Activated CD4-positive, alpha-beta T cell treated with anti-CD3 and anti-CD28 coated beads, Interleukin-2, amount 10 ng/mL, durations not matched to agents 7 days and 5 days (primary cell): ENCODE results near the gene SCAMP2. TPM values are rescaled to one million over a fixed set of nuclear protein-coding genes. Genes with fewer than 3 reads are reported as not detected.
"Not testable (repeated sequence)": the region's sequence is repeated elsewhere in the genome, so short reads cannot be mapped to it uniquely, and the experiment has no call there.

Experiments
- CTCF ChIA-PET: fragments of 350-600 bp; sonication (Branson Sonifier 250); formaldehyde crosslinking; loops from one replicate; lab custom pipeline; 2021; ENCODE audit warnings: antibody characterized with exemption; lab: Charles Lee
- POLR2A ChIA-PET: fragments of 350-600 bp; sonication (Branson Sonifier 250); formaldehyde crosslinking; loops from one replicate; lab custom pipeline; 2021; ENCODE audit warnings: antibody characterized with exemption; lab: Charles Lee
- DNase-seq: peaks from one replicate; pipeline ENCODE4 v3.0.0-alpha.2; 2020
- H3K27ac Mint-ChIP-seq: one replicate; pipeline ENCODE4 v1.8.0; 2021; ENCODE audit warnings: mild to moderate bottlenecking, moderate library complexity, mixed read lengths
- H3K27me3 Mint-ChIP-seq: one replicate; pipeline ENCODE4 v1.8.0; 2021; ENCODE audit warnings: mixed read lengths
- H3K36me3 Mint-ChIP-seq: one replicate; pipeline ENCODE4 v1.8.0; 2021; ENCODE audit warnings: low read depth, mixed read lengths
- H3K4me1 Mint-ChIP-seq: one replicate; pipeline ENCODE4 v1.8.0; 2021; ENCODE audit warnings: mixed read lengths
- H3K4me3 Mint-ChIP-seq: one replicate; pipeline ENCODE4 v1.8.0; 2021; ENCODE audit warnings: mild to moderate bottlenecking, moderate library complexity, mixed read lengths
- H3K9me3 Mint-ChIP-seq: one replicate; pipeline ENCODE4 v1.8.0; 2021; ENCODE audit warnings: mixed read lengths
- total RNA-seq, 2 experiments: library from RNA; stranded (reverse); gene quantifications; one replicate each; pipeline ENCODE4 v1.2.3, GENCODE V29; 2021

Gene SCAMP2
- total RNA-seq, 2 experiments from 2014 or later: 126 to 128 TPM

DNA sequence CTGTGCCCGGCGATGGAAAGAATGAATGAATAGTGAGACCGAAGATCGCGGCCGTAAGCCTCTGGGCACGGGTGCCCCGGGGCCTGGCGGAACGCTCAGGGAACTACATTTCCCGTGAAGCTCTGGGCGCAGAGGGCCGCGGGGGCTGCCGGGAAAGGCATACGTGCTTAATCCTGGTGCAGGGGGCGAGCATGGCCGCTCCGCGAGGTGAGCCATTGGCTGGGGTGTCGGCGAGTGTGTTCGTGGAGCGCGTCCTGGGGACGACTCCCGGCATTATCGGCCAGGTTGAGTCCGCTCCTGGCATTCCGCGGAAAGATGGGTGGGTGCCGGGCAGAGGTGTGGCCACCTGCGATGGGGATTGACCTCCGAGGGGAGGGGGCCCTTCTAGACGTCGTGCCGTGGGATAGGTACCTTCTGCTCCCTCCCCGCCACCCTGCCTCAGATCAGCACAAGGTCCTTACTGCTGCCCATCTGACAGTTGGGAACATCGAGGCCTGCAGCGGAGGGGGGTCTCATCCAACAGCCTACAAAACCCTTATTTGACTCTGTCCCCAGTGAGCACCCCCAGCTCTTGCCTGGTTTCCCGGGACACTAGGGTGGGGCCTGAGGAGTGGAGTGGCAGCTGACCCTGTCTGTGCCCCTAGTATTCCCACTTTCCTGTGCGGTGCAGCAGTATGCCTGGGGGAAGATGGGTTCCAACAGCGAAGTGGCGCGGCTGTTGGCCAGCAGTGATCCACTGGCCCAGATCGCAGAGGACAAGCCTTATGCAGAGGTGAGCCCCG is 16.9 kb upstream of the SCAMP2 start, which contains the start of gene MPI:
TSS of gene MPI (plus strand) at position 160 of the 782 bp plus-strand sequence. CDS start at position 192, 32 bp downstream.
- H3K9me3 Mint-ChIP-seq: no peaks in the 10 kb centered on the region
- peak; percentile 89 for DNase-seq
- no peaks in the 10 kb centered on the region for H3K27me3 Mint-ChIP-seq
- peaks cover 53% of the 10 kb centered on the region for H3K4me1 Mint-ChIP-seq
- peaks cover 37% of the 10 kb centered on the region for H3K36me3 Mint-ChIP-seq
- CTCF ChIA-PET: interaction anchor here (0.9 to 2.8 kb wide), 9 partner anchors 12 to 119 kb away, joined by 3 to 17 read pairs (median 4); no protein-coding TSS in a partner anchor
- POLR2A ChIA-PET: no interaction called here
- peak within 1 kb of the TSS; percentile 88 for H3K27ac Mint-ChIP-seq
- H3K4me3 Mint-ChIP-seq: peak within 1 kb of the TSS; percentile 92

GRCh38 chr15:74889390-74889882 is 16.3 kb upstream of the SCAMP2 start:
- peaks cover 3% of the 10 kb centered on the region for H3K27me3 Mint-ChIP-seq
- peak; percentile 29 for DNase-seq
- peaks cover 57% of the 10 kb centered on the region for H3K4me1 Mint-ChIP-seq
- H3K36me3 Mint-ChIP-seq: peaks cover 37% of the 10 kb centered on the region
- CTCF ChIA-PET: interaction anchor here (0.9 to 2.8 kb wide), 9 partner anchors 12 to 118 kb away, joined by 3 to 17 read pairs (median 4); no protein-coding TSS in a partner anchor
- peak overlapping the region; percentile 88 for H3K27ac Mint-ChIP-seq
- POLR2A ChIA-PET: no interaction called here
- no peaks in the 10 kb centered on the region for H3K9me3 Mint-ChIP-seq
- peak overlapping the region; percentile 92 for H3K4me3 Mint-ChIP-seq

DNA sequence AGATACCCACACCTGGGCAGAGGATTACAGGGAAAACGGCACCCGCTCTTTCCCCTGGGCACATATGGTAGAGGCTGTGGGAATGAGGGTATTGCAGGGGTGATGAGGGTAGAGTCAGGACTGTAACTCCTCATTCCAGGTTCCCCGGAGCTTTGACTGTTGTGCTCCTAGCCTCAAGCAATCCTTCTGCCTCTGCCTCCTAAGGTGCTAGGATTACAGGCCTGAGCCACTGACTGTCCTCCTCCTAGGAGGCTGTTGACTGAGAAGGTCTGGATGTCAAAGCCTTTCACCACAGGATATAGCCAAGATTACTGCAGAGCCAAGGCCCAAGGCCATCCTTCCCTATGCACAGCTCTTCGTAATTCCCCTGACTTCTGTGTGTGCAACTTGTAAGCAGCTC is 15.6 kb upstream of the SCAMP2 start:
- no peak for DNase-seq
- peak overlapping the region; percentile 92 for H3K4me3 Mint-ChIP-seq
- H3K27ac Mint-ChIP-seq: peak overlapping the region; percentile 88
- no peaks in the 10 kb centered on the region for H3K9me3 Mint-ChIP-seq
- peaks cover 3% of the 10 kb centered on the region for H3K27me3 Mint-ChIP-seq
- ChIA-PET POLR2A (no interaction called here), CTCF (interaction anchor here (0.9 to 2.8 kb wide), 7 partner anchors 13 to 89 kb away, joined by 3 to 17 read pairs (median 3); no protein-coding TSS in a partner anchor)
- H3K36me3 Mint-ChIP-seq: peaks cover 36% of the 10 kb centered on the region
- peaks cover 62% of the 10 kb centered on the region for H3K4me1 Mint-ChIP-seq

DNA sequence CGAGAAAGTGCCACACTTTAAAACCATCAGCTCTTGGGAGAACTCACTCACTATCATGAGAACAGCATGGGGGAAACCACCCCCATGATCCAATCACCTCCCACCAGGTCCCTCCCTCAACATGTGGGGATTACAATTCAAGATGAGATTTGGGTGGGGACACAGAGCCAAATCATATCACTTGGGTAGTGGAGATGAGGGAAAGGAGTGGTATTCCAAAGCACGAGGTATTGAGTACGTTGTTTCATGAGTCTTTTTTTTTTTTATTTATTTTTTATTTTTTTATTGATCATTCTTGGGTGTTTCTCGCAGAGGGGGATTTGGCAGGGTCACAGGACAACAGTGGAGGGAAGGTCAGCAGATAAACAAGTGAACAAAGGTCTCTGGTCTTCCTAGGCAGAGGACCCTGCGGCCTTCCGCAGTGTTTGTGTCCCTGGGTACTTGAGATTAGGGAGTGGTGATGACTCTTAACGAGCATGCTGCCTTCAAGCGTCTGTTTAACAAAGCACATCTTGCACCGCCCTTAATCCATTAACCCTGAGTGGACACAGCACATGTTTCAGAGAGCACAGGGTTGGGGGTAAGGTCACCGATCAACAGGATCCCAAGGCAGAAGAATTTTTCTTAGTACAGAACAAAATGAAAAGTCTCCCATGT is 14.5 kb upstream of the SCAMP2 start:
- H3K27ac Mint-ChIP-seq, H3K27me3 Mint-ChIP-seq, POLR2A ChIA-PET, H3K4me3 Mint-ChIP-seq, H3K9me3 Mint-ChIP-seq, DNase-seq: not testable (repeated sequence)
- CTCF ChIA-PET: interaction anchor here (1.2 to 2.8 kb wide), 3 partner anchors 14 to 18 kb away, joined by 3 to 17 read pairs (median 3); no protein-coding TSS in a partner anchor
- peaks cover 26% of the 10 kb centered on the region for H3K36me3 Mint-ChIP-seq
- peaks cover 55% of the 10 kb centered on the region for H3K4me1 Mint-ChIP-seq

DNA sequence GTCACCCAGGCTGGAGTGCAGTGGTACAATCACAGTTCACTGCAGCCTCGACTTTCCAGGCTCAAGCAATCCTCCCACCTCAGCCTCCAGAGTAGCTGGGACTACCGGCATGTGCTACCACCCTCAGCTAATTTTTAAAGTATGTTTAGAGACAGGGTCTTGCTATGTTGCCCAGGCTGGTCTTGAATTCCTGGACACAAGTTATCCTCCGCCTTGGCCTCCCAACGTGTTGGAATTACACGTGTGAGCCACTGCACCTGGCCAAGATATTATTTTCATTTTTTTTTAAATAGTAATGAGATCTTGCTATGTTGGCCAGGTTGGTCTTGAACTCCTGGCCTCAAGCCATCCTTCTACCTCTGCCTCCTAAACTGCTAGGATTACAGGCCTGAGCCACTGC is 12.3 kb upstream of the SCAMP2 start:
- ChIA-PET POLR2A (no interaction called here), CTCF (interaction anchor here (1.3 to 2.8 kb wide), 2 partner anchors 16 to 32 kb away, joined by 3 to 15 read pairs; no protein-coding TSS in a partner anchor)
- Mint-ChIP-seq H3K36me3 (peaks cover 9% of the 10 kb centered on the region), H3K27ac (no peak overlapping the region), H3K27me3 (peaks cover 7% of the 10 kb centered on the region), H3K4me1 (peaks cover 35% of the 10 kb centered on the region), H3K4me3 (no peak overlapping the region), H3K9me3 (peaks cover 5% of the 10 kb centered on the region)
- no peak for DNase-seq

- H3K27ac Mint-ChIP-seq: no peak overlapping the region
- no peak overlapping the region for H3K4me3 Mint-ChIP-seq
- H3K9me3 Mint-ChIP-seq: peaks cover 5% of the 10 kb centered on the region
- ChIA-PET POLR2A (interaction anchor here (0.6 kb wide), 1 partner anchor 40 kb away, joined by 3 read pairs; no protein-coding TSS in a partner anchor), CTCF (interaction anchor here (0.8 to 2.8 kb wide), 6 partner anchors 11 to 113 kb away, joined by 3 to 15 read pairs (median 3); partner anchors contain the start of gene SCAMP2)
- no peak for DNase-seq
- H3K27me3 Mint-ChIP-seq: peaks cover 7% of the 10 kb centered on the region
- peaks cover 28% of the 10 kb centered on the region for H3K4me1 Mint-ChIP-seq
- peaks cover 4% of the 10 kb centered on the region for H3K36me3 Mint-ChIP-seq
These were observed 11.5 kb upstream of the SCAMP2 start for GRCh38 chr15:74884428-74885223.

- POLR2A ChIA-PET: no interaction called here
- peaks cover 16% of the 10 kb centered on the region for H3K4me1 Mint-ChIP-seq
- DNase-seq: no peak
- H3K36me3 Mint-ChIP-seq: peaks cover 4% of the 10 kb centered on the region
- H3K4me3 Mint-ChIP-seq: no peak overlapping the region
- peaks cover 5% of the 10 kb centered on the region for H3K9me3 Mint-ChIP-seq
- CTCF ChIA-PET: interaction anchor here (0.6 to 2.8 kb wide), 6 partner anchors 13 to 111 kb away, joined by 3 to 15 read pairs (median 4); no protein-coding TSS in a partner anchor
- no peak overlapping the region for H3K27ac Mint-ChIP-seq
- peaks cover 7% of the 10 kb centered on the region for H3K27me3 Mint-ChIP-seq
These were observed 9.4 kb upstream of the SCAMP2 start for GRCh38 chr15:74882528-74882927.

- H3K4me3 Mint-ChIP-seq: no peak overlapping the region
- no peak for DNase-seq
- H3K4me1 Mint-ChIP-seq: peaks cover 13% of the 10 kb centered on the region
- H3K36me3 Mint-ChIP-seq: peaks cover 4% of the 10 kb centered on the region
- ChIA-PET CTCF (no interaction called here), POLR2A (no interaction called here)
- peaks cover 7% of the 10 kb centered on the region for H3K27me3 Mint-ChIP-seq
- H3K9me3 Mint-ChIP-seq: peaks cover 5% of the 10 kb centered on the region
- no peak overlapping the region for H3K27ac Mint-ChIP-seq
These were observed 5.1 kb upstream of the SCAMP2 start for GRCh38 chr15:74878273-74878672.

GRCh38 chr15:74873756-74874424 is 725 bp upstream of the SCAMP2 start:
- H3K4me1 Mint-ChIP-seq: peaks cover 45% of the 10 kb centered on the region
- no peaks in the 10 kb centered on the region for H3K9me3 Mint-ChIP-seq
- peaks cover 3% of the 10 kb centered on the region for H3K27me3 Mint-ChIP-seq
- POLR2A ChIA-PET: no interaction called here
- no peak for DNase-seq
- peak overlapping the region; percentile 94 for H3K4me3 Mint-ChIP-seq
- CTCF ChIA-PET: interaction anchor here (0.7 to 2.3 kb wide), 8 partner anchors 10 to 86 kb away, joined by 3 to 8 read pairs (median 4); partner anchors contain the start of gene MPI
- peaks cover 32% of the 10 kb centered on the region for H3K36me3 Mint-ChIP-seq
- peak overlapping the region; percentile 90 for H3K27ac Mint-ChIP-seq

- peaks cover 55% of the 10 kb centered on the region for H3K4me1 Mint-ChIP-seq
- peak overlapping the region; percentile 93 for H3K27ac Mint-ChIP-seq
- peak overlapping the region; percentile 94 for H3K4me3 Mint-ChIP-seq
- peaks cover 44% of the 10 kb centered on the region for H3K36me3 Mint-ChIP-seq
- CTCF ChIA-PET: interaction anchor here (0.9 to 2.3 kb wide), 4 partner anchors 15 to 101 kb away, joined by 3 to 8 read pairs (median 4); partner anchors contain the start of gene MPI
- POLR2A ChIA-PET: no interaction called here
- DNase-seq: no peak
- peaks cover 2% of the 10 kb centered on the region for H3K9me3 Mint-ChIP-seq
- H3K27me3 Mint-ChIP-seq: peaks cover 3% of the 10 kb centered on the region
These were observed 496 bp downstream of the SCAMP2 start for GRCh38 chr15:74872702-74873035.

- Mint-ChIP-seq H3K27ac (peak overlapping the region; percentile 90), H3K4me3 (peak overlapping the region; percentile 94), H3K9me3 (peaks cover 6% of the 10 kb centered on the region), H3K27me3 (no peaks in the 10 kb centered on the region), H3K4me1 (peaks cover 75% of the 10 kb centered on the region), H3K36me3 (peaks cover 62% of the 10 kb centered on the region)
- POLR2A ChIA-PET: interaction anchor here (0.7 to 1.1 kb wide), 4 partner anchors 12 to 83 kb away, joined by 3 to 5 read pairs (median 4); no protein-coding TSS in a partner anchor
- CTCF ChIA-PET: interaction anchor here (0.7 to 3.2 kb wide), 15 partner anchors 9 to 254 kb away, joined by 3 to 14 read pairs (median 3); partner anchors contain the start of gene FAM219B
- DNase-seq: no peak
These were observed 2.5 kb downstream of the SCAMP2 start for GRCh38 chr15:74870436-74871215.
